Erythroblast (primary cell): Measurements from ENCODE around the gene XYLT1.

Experiments used
- GATA1 ChIP-seq: IDR thresholded peaks from 2 replicates; pipeline ENCODE4 v1.6.1; 2011; ENCODE audit warnings: low read depth, mild to moderate bottlenecking, control low read depth, low read length, moderate library complexity
- POLR2A ChIP-seq: IDR thresholded peaks from 2 replicates; pipeline ENCODE4 v1.6.1; 2011; ENCODE audit warnings: mild to moderate bottlenecking, low read length

DNA sequence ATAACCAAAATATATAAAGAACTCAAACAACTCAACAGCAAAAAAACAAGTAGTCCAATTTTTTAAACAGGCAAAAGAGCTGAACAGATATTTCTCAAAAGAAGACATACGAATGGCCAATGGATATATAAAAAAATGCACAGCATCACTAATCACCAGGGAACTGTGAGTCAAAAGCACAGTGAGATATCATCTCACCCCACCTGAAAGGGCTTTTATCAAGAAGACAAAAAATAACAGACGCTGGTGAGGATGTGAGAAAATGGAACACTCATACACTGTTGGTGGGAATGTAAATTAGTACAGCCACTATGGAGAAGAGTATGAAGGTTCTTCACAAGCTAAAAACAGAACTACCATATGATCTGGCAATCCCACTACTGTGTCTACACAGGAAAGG lies 7.4 kb downstream of the XYLT1 start:
- TF ChIP-seq POLR2A (no peak), GATA1 (no peak)
